GM18873 (cell line): ENCODE data around the gene PHF3.
A peak's percentile ranks its signal among the peaks of the same experiment; 100 is the strongest.

Experiments
- ATAC-seq: cut with Tn5 transposase; IDR thresholded peaks from one replicate; pipeline ENCODE4 v1.9.1; 2021; ENCODE audit warnings: mild to moderate bottlenecking, moderate library complexity, moderate number of reproducible peaks; ENCODE audit not compliant: unreplicated experiment, low FRiP score

Gene PHF3

GRCh38 chr6:63635588-63636517 lies at the start of gene PHF3:
TSS of gene PHF3 (plus strand) at chr6:63635802. CDS start at chr6:63646552, 10,750 bp downstream.
- peak; percentile 80 for ATAC-seq

- ATAC-seq = no peak
Observed at GRCh38 chr6:63589952-63590411, 45.6 kb upstream of the PHF3 start.

GRCh38 chr6:63592886-63593285 lies 42.7 kb upstream of the PHF3 start:
- ATAC-seq = no peak

- no peak for ATAC-seq
Observed at GRCh38 chr6:63597141-63598048, 38.2 kb upstream of the PHF3 start.

- ATAC-seq = peak; percentile 100
Observed at GRCh38 chr6:63598049-63599036, 37.3 kb upstream of the PHF3 start.

GRCh38 chr6:63599243-63599642 lies 36.4 kb upstream of the PHF3 start:
- ATAC-seq = no peak

GRCh38 chr6:63600136-63600535 lies 35.5 kb upstream of the PHF3 start:
- no peak for ATAC-seq

GRCh38 chr6:63609231-63609630 lies 26.4 kb upstream of the PHF3 start:
- ATAC-seq = no peak

GRCh38 chr6:63610944-63611343 lies 24.7 kb upstream of the PHF3 start:
- ATAC-seq = no peak

GRCh38 chr6:63611560-63611959 lies 24.0 kb upstream of the PHF3 start:
- ATAC-seq = no peak

GRCh38 chr6:63615590-63615989 lies 20.0 kb upstream of the PHF3 start:
- ATAC-seq = no peak

- no peak for ATAC-seq
Observed at GRCh38 chr6:63624091-63624490, 11.5 kb upstream of the PHF3 start.

- no peak for ATAC-seq
Observed at GRCh38 chr6:63630466-63630865, 5.1 kb upstream of the PHF3 start.

GRCh38 chr6:63634630-63635029 lies 972 bp upstream of the PHF3 start:
- ATAC-seq = no peak

GRCh38 chr6:63635215-63635587 lies 401 bp upstream of the PHF3 start:
- no peak for ATAC-seq

GRCh38 chr6:63636518-63637021 lies 968 bp downstream of the PHF3 start:
- peak; percentile 5 for ATAC-seq

- no peak for ATAC-seq
Observed at GRCh38 chr6:63637865-63638445, 2.4 kb downstream of the PHF3 start.

- no peak for ATAC-seq
Observed at GRCh38 chr6:63640062-63640461, 4.5 kb downstream of the PHF3 start.

- ATAC-seq = no peak
Observed at GRCh38 chr6:63643862-63644261, 8.3 kb downstream of the PHF3 start.
